T47D (cell line): ENCODE measurements around the gene PDE4D.
"Not testable (repeated sequence)": the region's sequence is repeated elsewhere in the genome, so short reads cannot be mapped to it uniquely, and the experiment has no call there.

Source experiments
- DNase-seq, 2 experiments: peaks; one replicate each; pipeline versions ENCODE4 v3.0.0 to v3.0.0-alpha.2; 2011 to 2012; ENCODE audit warnings: low read depth in 1 of 2, low spot score in 1 of 2
- JUND ChIP-seq: IDR thresholded peaks from 2 replicates; pipeline ENCODE4 v1.6.1; 2012; ENCODE audit warnings: low read depth
- in situ Hi-C: cut with HindIII; loops from 2 replicates; pipeline ENCODE4 v1.10.0; 2016; ENCODE audit warnings: low sequenced_read_pairs, low pct_unique_long_range_greater_than_20kb

Gene PDE4D

DNA sequence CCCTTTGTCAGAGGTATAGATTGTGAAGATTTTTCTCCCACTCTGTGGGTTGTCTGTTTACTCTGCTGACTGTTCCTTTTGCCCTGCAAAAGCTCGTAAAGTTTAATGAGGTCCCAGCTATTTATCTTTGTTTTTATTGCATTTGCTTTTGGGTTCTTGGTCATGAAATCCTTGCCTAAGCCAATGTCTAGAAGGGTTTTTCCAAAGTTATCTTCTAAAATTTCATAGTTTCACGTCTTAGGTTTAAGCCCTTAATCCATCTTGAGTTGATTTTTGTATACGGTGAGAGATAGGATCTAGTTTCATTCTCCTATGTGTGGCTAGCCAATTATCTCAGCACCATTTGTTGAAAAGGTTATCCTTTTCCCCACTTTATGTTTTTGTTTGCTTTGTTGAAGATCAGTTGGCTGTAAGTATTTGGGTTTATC is 590.2 kb downstream of the PDE4D start:
- peak in 1 of 2 experiments; percentile 54 for DNase-seq
- in situ Hi-C loops: not testable (repeated sequence)
- TF ChIP-seq JUND: peak; percentile 65

DNA sequence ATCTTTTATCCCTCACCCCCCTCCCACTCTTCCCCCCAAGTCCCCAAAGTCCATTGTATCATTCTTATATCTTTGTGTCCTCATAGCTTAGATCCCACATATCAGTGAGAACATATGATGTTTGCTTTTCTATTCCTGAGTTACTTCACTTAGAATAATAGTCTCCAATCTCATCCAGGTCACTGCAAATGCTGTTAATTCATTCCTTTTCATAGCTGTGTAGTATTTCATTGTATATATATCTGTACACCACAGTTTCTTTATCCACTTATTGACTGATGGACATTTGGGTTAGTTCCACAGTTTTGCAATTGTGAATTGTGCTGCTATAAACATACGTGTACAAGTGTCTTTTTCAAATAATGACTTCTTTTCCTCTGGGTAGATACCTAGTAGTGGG is 591.0 kb downstream of the PDE4D start:
- in situ Hi-C loops, DNase-seq: not testable (repeated sequence)

DNA sequence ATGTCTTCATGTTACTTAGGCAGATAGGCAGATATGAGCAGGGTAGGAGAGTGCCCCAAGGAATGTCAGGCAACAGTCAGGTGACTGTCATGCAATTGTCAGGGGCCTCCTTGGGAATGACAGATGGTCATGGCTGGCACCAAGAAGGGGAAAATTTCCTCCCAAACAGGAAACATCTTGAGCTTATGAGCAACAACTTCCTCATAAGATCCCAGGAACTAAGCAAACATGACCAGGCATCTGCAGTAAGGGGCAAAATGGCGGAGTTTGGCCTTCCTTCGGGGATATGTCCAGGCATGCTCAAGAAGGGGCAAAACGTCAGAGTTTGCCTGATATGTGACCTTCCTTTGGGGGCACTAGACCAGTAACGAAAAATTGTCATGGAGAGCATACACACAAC is 591.8 kb downstream of the PDE4D start:
- DNase-seq: no peak
- in situ Hi-C loops: no loop called here
- no peak for TF ChIP-seq JUND

DNA sequence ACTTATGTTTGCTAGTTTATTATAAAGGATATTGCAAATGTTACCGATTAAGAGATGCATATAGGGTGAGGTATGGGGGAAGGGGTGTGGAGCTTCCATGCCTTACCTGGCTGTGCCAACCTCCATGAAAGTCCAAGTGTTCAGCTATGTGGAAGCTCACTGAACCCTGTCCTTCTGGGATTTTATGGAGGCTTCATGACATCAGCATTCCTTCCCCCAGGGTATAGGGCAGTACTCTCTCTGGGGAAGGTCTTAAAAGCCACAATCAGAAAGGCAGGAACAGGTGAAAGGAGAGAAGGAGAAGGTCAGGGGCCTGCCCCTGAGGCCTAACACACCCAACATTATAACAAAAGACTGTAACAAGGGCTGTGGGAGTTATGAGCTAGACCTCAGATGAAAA is 592.6 kb downstream of the PDE4D start:
- TF ChIP-seq JUND: no peak
- in situ Hi-C loops: no loop called here
- peak in 1 of 2 experiments; percentile 27 for DNase-seq

DNA sequence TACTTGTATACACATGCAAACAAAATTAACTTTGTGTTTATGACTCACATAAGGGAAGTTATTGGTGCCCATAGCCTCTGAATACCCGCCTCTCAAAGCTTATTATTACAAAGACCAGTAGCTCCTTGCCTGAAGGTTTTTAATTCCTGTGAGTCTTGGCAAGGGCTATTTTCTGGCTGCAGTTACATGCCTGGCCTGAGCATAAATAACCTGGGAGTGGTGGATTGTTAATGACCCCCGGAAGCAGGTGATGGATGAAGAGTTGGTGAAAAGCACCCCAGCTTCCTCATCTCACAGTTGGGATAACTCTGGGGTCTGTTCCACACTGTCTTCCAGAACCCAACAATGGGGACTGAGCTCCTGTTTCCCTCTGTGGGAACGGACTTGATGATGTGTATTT is 594.5 kb downstream of the PDE4D start:
- in situ Hi-C loops: no loop called here
- no peak for TF ChIP-seq JUND
- no peak for DNase-seq

DNA sequence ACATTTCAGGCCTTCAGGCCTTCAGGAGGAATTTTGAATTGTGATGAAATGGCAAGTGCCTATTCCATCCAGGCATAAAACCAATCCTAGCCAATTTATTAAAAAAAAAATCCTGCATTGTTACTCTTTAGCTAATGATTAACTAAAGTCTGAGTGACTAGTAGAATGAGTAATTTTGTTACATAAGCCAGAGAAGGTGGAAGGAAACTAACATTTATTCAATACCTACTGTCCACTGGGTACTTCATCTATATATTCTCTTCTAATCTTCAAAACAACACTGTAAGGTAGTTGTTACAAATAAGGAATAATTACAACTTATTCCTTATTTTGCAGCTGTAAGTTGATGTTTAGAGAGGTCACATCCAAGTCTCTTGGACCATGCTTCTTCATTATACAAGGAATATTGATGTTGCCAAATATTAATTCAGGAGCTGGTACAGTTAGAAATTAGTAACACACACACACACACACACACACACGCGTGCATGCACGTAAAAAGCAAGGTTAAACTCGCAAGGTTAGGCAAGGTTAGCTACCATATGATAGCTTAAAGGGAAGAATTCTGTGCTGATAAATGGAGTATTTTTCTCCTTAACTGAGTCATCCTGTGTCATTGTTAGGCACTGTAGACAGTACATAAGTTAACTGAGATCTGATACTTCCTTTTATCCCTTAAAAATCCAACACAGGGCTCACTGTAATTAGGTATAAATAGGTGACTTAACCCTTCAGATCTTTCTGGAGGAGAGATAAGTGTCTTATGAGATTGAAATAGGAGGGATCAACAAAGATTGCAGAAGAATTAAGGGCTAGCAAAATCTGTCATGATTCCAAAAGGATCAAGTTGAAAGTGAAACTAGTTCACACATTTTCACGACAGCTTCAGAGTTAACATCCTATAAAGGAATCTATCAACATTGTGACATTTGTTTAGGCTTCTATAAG is 596.9 kb downstream of the PDE4D start:
- DNase-seq: no peak
- in situ Hi-C loops: no loop called here
- TF ChIP-seq JUND: no peak

DNA sequence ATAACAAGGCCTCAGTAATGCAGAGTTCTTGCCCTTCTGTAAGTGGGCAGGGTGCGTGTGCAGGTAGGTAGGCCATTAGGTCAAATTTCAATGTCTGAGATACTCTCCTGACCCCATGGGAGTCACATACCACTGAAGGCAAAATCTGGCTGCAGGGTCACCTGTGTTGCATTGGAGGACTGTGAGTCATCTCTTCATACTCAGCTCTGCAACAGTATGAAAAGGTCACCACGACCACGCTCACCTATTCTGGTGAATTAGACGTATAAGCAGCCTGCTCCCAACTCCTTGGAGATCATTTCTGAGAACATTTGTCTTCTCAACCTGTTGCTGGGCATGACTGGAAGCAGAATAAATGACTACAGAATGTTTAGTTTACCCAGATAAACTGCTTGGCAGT is 599.8 kb downstream of the PDE4D start:
- no peak for TF ChIP-seq JUND
- DNase-seq: no peak
- in situ Hi-C loops: no loop called here

DNA sequence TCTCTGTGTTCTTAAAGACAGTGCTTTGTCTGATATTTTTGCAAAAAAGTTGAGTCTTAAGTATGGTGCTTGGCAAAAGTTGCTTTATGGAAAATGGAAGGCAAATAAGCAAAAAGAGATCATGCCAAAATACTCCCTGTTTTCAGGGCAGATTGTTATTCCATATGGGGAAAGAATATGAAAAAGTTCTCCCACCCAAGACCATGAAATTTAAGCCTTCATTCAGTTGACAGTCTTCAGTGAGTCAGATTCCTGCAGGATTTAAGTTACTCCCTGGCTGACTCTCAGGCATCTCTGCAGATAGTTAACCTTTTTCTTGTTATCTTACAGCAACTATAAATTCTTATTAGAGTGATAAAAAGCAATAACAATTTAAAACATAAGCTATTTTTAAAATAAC is 601.6 kb downstream of the PDE4D start:
- in situ Hi-C loops: no loop called here
- no peak for DNase-seq
- no peak for TF ChIP-seq JUND

DNA sequence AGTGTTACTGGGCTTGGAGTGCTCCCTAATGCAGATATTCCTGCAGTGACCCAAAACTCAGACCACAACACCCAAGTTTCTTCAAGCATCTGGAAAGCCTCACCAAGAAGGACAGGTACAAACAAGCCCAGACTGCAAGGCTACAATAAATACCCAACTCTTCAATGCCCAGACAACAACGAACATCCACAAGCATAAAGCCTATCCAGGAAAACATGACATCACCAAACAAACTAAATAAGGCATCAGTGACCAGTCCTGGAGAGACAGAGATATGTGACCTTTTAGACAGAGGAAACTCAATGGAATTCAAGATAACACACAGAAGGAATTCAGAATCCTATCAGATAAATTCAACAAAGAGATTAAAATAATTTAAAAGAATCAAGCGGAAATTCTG is 605.6 kb downstream of the PDE4D start:
- no peak for TF ChIP-seq JUND
- DNase-seq: no peak
- in situ Hi-C loops: no loop called here

DNA sequence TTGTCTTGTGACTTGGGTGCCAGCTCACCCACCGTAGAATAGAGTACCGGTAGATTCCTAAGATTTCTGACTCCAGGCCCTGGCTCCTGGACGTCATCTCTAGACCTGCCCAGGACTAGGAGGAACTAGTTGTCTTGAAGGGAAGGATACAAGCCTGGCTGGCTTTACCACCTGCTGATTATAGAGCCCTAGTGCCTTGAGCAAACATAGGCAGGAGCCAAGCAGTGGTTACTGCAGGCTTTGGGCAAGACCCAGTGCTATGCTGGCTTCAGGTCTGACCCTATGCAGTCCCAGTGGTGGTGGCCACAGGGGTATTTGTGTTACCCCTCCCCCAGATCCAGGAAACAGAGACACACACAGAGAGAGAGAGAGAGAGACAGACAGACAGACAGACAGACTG is 606.2 kb downstream of the PDE4D start:
- no peak for TF ChIP-seq JUND
- in situ Hi-C loops: no loop called here
- peak in 1 of 2 experiments; percentile 60 for DNase-seq

DNA sequence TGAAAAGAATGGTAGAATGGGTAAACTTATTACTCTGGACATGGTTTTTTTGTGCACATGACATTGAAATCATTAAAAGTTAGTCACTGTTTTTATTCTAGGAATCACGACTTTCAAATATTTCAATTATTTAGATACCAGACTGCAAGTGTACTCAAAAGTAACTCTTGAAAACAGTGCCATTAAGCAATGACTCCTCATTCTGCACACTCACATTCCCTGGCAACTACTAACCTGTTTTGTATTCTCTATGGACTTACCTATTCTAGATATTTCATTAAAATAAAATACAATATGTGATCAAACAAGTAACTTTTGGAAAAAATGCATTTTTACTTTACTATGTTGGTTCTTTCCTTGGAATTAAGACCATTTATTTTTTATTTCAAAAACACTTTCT is 607.0 kb downstream of the PDE4D start:
- no peak for TF ChIP-seq JUND
- in situ Hi-C loops: no loop called here
- DNase-seq: no peak

DNA sequence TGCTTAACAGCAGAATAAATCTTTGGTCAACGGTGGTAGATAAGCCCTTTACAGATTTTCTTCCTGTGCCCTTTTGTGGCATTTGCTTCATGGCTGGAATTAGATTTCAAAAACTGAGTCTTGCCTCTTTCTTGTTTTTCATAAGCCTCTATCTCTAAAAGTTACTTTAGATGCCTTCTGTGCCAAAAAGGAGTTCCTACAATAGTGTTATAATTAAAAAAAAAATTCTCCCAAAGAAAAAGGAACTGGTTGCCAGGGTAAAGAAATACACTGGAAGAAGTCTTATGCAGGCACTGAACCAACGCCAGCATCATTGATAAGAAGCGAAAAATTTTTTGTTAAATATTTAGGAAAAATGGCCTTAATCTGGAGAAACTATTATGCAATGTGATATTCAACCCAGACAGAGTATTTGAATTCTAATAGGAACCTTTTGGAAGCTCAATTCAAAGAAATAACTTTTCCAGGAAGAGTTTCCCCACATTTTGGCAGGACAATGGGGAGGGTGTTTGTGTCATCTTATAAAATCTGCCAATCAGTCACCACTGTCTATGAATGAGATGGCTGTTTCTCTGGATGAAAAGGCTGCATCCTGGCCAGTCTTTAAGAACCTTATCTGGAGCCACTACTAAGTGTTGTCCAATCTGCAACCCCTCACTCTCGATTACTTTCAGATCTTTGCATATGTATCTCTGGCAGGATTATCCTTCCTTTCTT is 608.1 kb downstream of the PDE4D start:
- no peak for TF ChIP-seq JUND
- no peak for DNase-seq
- in situ Hi-C loops: no loop called here

DNA sequence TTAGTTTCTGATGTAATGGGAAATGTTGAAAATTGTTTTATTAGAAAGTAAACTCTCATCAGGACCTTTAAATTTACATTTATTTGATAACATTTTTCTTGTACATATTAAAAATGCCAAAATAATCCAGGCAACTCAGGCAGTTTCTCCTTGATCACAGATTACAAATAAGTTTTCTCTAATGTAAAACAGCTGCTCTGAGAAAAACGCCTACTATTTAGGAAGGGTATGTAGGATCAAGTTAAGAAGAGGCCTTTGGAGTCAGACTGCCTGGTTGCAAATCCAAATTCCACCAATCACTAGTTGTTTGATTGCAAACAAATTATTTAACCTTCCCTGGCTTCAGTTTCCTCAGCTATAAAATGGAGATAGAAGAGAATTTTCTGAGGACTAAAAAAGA is 610.8 kb downstream of the PDE4D start:
- in situ Hi-C loops: no loop called here
- TF ChIP-seq JUND: no peak
- no peak for DNase-seq
